T1000 (cell line): ENCODE measurements around the gene DMAC1.
A peak's percentile ranks its signal among the peaks of the same experiment; 100 is the strongest.

Experiments used
- DNase-seq: peaks from one replicate; lab custom pipeline; 2025; ENCODE audit warnings: mixed read lengths; lab: John Stamatoyannopoulos, UW

Gene DMAC1, protein sequence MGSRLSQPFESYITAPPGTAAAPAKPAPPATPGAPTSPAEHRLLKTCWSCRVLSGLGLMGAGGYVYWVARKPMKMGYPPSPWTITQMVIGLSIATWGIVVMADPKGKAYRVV

DNA sequence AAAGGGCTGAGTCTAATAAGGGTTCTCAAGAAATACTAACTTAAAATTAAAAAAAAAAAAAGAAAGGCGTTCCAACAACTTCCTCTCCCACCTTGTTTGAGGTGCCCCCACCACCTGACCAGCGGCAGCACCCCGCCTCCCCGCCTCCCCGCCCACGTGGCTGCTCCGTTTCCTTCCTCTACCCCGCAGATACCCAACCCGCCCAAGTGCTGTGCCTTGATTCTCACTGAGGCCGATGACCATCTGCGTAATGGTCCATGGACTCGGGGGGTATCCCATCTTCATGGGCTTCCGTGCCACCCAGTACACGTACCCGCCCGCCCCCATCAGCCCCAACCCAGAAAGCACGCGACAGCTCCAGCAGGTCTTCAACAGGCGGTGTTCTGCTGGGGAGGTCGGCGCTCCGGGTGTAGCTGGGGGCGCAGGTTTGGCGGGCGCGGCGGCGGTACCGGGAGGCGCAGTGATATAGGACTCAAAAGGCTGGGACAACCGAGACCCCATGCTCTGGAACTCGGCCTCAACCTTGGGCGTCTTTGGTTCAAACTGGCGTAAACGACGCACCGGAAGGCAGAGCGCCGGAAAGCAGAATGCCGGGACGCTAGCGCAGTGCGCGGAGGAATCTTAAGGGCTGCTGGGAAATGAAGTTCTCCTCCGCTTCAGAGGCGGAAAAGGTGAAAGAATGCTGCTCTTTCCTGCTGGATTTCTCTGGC is at the start of gene DMAC1:
DMAC1 (minus strand) TSS at position 545 of the 710 bp plus-strand sequence; CDS start at position 501, 44 bp downstream.
- DNase-seq: peak; percentile 24

DNA sequence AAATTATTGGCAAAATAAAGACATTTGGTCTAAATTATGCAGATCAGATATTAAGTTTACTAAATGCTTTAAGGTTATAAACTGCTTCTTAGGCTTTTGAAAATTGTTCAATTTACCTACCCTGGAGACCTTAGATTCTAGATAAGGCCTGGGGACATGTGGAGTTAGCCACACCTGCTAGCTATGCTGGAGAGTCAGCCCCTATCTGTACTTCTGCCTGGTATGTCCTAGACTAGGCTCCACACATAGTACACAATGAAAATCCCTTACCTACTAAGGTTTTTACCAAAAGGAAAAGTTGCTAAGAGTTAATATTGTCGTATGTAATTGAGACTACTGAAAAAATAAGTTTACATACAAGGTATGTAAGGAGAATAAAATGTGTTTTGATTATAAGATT is 49.8 kb upstream of the DMAC1 start:
- DNase-seq: no peak

DNA sequence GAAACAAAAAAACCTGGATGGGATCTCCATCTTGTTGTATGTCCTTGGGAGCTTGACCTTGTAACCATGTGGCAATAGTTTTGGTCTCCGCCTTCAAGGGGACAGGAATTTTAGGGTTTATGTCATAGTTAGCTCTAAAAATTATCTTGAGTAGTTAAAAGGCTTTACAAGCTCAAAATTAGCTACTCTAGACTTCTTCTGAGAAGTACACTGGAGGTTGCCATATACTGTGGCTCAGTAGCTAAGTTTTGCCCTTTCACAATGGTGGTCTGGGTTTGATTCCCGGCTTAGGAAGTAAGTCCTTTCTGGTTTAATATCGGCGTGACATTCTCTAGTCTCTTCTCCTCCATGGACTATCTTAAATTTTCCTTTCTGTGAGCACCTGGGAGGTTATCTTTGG is 48.9 kb upstream of the DMAC1 start:
- DNase-seq: no peak

DNA sequence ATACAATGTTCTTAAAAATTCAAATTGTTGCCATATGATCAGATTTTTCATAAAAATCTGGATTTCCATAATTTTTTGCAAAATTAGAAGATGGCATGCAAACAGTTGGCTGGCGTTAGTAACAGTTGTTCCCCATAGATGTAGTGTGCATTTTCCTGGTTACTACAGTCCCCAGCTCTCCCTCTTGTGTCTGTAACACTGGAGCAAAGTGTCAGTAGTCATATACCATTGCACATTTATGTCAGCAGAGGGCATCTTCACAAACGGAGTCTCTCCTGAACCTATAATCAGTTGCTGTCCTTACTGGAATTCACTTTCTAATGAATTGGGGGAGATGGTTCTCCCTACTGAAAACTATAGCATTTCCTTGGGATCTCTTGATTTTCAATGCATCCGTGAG is 44.7 kb upstream of the DMAC1 start:
- DNase-seq: no peak

DNA sequence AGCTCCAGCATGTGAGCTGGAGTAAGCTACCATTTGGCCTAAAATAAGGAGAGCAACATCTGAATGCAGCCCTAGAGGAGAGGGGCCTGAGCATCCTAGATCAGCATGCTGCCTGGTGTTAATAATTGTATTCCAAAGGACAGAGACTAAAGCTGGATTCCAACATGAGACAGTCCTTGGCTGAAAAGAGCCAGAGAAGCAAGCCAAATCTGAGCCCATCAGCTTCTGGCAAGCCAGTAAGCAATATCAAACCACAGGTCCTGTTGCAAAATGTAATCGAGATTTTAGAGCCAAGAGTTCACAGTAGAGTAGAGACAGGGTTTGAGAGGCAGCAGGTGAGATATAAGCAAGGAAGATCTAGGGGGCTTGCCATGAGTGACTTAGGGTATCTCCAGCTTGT is 42.3 kb upstream of the DMAC1 start:
- no peak for DNase-seq

DNA sequence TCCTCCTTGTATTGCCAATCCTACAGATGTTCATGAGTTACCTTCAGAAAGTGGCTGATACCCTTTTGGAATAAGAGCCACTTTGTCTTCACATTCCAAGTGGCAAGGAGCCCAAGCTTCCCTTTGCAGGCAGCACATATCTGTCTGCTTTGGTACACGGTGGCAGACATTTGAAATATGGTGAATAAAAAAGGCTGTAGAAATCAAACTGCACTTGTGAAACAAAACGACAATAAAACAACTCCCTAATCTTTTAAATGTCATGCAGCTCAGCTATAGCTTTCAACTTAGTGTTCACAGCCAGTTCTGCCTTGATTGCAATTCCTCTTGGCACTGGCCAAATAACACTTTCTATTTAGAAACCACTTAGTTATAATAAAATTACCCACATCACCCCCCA is 35.0 kb upstream of the DMAC1 start:
- no peak for DNase-seq

DNA sequence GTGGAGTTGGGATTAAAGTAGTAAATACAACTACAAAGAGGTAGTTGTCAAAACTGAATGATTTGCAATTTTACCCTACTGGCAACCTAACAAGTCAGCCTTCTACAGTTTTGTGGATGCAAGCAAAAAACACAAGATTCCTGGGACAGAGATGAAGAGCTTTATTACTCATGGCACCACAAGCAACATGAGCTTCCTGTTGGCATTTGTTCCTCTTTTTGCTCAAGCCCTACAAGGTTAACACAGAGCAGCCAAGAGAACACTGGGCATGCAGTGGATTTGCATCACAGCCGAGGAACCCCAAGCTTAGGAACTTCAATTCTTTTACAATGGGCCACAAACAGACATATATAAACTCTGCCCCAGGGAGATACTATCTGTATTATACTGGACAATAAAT is 28.8 kb upstream of the DMAC1 start:
- DNase-seq: no peak

DNA sequence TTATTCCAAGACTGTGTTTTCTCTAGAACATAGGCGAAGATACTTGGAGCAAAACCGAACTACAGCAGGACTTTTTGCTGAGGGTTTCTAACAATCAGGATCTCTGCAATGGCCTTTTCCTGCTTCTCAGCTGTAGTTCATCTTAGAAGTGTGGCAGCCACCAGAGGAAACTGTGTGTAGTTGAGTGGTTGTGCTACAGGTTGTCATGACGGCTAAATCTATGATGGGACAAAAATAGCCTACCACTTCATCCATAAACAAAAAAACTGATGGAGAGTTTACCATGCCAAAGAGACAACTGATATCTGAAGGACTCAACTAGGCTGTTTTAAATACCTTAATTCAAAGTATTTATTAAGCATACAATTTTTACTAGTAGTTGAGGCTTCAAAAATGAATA is 28.2 kb upstream of the DMAC1 start:
- no peak for DNase-seq

DNA sequence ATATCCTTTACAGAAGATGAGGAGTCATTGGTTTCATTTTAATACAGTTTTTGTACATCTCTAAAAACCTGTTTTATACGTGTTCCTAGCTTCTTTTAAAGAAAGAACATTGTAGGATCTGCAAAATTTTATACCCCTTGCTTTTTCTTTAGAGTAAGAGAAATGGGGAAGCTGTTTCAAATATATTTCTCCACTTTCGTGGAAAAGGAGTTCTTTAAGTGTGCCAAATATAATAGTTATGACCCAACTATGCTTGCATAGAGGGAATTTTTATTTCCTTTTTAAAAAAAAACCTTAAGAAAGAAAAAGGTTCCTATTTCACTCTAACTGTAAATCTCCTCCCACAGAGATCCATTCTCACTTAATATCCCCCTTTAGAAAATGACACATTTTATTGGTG is 27.5 kb upstream of the DMAC1 start:
- DNase-seq: no peak

DNA sequence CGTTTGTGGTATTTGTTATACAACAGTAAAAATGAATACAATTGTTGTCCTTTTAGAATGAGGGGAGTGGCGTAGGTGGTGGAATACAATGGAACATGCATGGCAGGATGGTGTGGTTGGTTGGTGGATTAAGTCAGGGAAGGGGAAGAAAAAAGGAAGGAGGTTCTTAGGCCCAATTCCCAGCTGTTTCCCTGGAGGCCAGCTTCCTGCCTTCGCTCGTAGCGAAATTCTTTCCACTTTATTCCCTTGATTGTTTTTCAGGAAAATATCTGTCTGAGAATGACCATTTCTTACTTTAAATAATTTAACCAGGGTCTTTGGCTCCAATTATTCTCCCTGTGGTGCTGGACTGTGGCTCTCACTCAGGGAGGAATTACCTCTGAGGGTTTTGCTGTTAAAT is 24.1 kb upstream of the DMAC1 start:
- no peak for DNase-seq

DNA sequence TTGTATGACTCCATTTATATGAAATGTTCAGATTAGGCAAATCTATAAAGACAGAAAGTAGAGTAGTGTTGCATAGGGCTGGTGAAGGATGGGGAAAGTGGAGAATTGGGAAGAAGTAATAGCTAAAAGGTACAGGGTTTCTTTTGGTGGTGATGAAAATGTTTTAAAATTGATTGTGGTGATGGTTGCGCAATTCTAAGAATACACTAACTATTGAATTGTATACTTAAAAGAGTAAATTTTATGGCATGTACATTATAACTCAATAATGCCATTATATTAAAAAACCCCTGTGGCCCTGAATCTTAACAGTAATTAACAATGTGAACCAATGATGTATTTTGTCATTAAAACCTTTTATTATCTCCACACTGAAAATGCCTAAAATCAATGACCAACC is 20.4 kb upstream of the DMAC1 start:
- DNase-seq: no peak

DNA sequence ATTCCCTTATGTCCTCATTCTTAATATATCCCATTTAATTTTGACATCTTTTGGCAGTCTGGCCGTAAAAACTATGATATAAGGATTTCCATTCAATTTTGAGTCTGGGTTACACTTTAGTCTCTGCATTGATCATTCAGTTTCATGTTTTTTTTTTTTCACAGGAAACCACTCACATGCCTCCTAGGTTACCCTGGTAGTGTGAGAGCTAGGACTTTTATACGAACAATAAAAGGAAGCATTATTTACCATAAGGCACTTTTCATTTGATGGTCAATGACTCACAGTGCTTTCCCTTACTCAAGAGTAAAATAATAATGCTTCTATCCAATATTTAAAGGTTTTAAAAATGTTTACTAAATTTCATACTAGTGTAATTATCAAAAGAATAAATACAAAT is 16.4 kb upstream of the DMAC1 start:
- DNase-seq: no peak

DNA sequence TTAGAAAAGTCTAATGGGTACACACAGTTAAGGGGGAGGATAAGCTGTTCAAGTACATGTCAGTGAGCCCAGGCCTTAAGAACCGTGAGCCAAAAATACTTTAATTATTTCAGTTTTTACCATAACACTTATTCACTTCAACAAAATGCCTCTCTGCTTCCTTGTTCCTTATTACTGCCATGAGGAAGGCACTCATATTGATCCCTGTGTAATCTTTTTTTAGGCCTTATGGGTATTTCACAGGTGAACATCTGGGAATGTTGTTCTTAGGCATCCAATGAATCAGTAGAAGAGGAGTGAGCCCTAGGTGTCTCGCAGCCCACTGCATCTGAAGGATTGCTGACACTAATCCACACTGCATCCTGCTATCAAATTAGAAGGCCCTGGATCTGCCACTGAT is 13.5 kb upstream of the DMAC1 start:
- DNase-seq: no peak

DNA sequence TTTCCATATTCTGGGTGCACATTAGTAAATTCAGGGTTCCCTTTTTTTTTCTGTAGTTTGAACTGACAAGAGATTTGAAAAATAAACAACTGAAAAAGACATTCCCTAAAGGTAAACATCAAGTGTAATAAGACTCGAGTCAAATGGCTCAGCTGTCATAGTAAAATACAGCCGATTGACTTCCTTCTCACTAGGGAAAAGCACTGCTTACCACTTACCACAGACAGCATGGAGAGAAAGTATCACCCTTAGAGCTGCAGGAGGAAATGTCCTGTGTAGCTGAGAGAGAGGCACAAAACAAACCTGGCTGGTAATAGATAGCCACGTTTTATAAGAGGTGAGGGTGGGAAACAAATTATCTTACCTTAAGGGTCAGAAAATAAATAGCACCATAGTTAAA is 12.1 kb upstream of the DMAC1 start:
- no peak for DNase-seq

DNA sequence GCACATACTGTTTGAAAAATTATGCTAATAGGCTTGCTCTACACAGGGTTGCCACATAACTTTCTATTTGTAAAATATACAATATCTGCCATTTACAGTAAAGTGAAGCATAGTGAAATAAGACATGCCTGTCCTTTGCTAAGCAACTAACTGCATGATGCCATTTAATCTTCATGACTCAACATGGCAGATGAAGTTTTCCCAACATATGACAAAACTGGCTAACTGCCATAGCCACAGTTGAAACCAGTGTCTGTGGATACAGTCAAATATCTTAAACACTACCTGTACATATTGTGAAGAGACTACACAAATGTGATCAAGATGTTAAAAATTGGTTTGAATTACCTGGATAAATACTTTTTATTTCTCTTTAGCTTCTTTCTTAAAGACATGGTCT is 3.1 kb upstream of the DMAC1 start:
- no peak for DNase-seq

DNA sequence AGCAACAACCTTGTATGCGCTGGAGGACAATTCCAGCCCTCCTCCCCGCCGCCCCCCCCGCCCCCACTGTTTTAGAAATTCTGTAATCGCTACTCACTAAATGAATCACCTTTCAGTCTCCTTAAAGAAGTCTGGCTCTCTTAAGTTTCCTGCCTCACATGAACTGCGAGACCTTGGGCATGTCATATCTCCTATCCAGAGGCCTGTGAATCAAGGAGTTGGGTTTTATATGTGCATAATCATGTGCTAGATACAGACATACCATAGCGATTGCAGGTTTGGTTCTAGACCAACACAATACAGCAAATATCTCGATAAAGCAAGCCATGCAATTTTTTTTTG is 337 bp upstream of the DMAC1 start:
- no peak for DNase-seq

DNA sequence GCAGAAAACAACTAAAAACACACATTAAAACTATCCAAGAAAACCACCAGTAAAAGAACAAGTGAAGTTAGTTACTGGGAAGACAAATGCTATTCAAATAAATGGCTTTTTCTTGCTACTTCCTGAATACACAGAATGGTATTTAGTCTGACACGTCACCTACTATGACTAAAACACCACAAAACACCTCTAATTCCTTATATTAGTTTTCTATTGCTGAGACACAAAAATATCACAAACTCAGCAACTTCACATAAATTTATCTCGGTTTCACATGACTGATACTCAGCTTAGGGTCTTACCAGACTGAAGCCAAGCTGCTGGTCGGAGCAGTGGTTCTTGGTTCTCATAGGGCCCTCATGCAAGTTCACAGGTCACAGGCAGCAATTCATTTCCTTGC is 5.4 kb downstream of the DMAC1 start:
- DNase-seq: no peak

DNA sequence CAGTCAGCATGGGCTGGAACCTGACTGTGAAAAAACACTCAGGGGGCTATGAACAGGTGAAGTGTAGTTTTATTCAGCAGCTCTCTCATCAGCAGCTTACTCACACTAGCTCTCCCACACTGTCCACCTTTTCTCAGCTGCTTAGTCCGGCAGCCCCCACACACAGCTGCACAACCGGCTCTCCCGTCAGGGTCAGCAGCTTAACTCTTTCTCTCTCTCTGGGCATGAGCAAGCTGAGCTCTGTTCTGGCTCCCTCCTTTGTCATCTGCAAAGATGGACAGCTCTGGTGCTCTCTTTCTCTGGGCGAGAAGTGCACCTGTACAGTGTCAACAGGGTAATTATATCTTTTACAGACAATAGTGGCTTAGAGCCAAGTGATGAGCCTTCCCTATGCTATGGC is 8.2 kb downstream of the DMAC1 start:
- DNase-seq: no peak

DNA sequence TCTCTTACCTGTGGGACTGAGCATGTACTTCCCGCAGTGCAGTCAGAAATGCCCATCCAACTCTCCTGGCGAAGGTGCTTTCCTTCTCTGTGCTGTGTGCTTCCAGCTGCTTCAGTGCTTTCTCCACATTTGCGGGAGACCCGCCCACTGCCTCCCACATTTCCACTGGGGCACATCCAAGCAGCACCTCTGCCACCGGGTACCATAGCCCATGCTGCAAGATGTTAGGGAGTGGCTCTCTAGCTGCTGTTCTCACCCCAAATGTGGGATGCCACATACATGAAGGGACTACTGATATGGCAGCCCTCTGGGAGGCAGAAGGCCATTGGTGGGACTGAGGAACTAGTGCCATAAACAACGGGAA is 8.8 kb downstream of the DMAC1 start:
- no peak for DNase-seq

DNA sequence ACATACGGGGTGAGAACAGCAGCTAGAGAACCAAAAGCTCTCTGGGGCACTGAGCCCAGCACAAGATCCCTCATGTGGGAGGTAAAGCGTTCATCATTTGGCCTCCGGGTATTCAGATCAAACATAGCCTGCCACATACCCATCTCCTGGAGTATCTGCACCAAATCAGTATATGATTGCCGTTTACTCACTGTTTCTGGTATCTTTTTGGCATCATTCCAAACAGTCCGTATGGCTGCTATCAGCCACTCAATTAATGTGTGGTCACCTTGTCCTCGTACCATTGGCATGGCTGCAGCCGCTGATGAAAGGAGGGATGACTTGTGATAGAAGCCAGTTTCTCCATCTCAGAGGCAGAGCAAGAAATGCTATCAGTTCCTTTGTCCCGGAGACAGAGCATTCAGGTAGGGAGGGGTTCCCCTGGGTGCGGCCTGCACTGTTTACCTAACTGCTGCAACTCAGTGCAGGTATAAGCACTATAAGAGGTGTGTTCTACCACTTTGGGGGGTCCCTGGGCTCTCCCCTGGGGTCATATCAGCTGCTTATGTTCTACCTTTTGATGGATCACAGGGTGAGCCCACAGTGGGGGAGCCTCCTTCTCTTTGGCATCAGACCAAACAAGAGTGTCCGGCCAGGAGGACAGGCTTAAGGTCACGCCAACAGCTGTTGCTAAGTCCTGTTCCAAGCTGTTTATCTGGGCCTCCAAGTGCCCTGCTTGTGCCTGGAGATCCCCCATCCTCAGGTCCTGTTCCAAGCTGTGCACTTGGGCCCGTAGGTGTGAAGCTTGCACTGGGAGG is 9.4 kb downstream of the DMAC1 start:
- no peak for DNase-seq

DNA sequence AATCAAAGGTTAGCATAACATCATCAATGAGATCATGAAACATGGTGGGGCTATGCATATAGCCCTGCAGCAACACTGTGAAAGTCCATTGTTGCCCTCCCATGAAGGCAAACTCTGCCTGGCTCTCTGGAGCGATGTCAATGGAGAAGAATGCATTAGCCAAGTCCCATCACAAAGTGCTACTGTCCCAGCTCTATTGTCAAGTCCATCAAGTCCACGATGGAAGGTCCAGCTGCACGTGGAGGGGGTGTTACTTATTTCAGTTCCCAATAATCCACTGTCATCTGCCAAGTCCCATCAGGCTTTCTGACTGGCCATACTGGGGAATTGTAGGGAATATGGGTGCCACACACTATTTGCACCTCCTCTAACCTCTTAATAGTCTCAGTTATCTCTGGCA is 10.8 kb downstream of the DMAC1 start:
- DNase-seq: no peak

DNA sequence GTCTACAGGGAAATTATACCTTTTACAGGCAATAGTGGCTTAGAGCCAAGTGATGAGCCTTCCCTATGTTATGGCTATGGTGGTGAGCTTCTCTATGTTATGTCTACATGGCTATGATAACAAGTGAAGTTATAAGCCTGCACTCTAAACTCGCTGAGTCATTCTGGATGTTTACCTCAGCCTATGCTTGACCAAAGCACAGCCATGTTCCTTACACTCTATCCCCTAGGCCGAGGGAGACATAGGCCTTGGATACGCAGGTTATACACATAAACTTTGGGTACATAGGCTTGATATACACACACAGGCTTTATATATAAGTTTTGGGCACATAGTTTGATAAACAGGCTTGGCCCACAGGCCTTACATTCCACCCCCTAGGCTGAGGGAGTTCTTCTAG is 13.8 kb downstream of the DMAC1 start:
- no peak for DNase-seq

DNA sequence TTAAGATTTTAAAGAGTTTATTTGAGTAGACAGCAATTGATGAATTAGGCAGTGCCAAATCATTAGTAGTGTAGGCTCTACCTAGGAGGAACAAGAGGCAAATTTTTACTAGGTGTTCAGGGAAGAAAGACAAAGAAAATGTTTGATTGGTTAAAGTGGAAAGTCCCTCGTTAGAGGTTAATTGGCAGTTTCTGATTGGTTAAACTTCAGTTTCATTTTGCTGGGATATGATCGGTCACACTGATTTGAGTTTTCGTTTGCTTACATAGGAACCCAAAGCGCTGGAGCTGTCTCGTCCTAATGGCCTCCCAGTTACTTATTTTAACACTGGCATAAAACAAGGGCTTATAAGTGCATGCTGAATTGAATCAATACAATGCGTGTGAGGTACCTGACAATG is 15.1 kb downstream of the DMAC1 start:
- DNase-seq: no peak

DNA sequence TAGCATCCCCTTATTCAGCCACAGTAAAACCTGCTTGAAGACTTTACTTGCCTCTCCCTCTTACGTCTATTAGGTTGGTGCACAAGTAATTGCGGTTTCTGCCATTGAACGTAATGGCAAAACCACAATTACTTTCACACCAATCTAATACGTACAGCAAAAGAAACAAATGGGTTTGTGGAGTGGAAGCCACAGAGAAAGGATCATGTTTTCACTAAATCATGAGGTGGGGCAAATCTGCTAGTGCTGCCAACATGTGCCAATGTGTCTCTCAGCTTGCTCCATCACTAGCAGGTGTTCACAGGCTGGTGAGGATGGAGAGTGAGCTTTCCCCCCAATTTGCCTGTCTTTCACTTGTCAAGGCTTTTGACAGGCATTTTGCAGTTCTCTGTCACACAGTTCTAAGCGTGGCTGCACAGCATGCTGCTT is 15.9 kb downstream of the DMAC1 start:
- no peak for DNase-seq
